BE2C (cell line): ENCODE results near the gene LTA4H.
A peak's percentile ranks its signal among the peaks of the same experiment; 100 is the strongest.

ENCODE experiments used
- DNase-seq: peaks from one replicate; pipeline ENCODE4 v3.0.0-alpha.2; 2020
- H3K27me3 ChIP-seq: fragments of 250-450 bp; sonication (Bioruptor Pico); 2 replicates; pipeline ENCODE4 v1.5.1; 2020; ENCODE audit warnings: mild to moderate bottlenecking
- H3K36me3 ChIP-seq: fragments of 250-450 bp; sonication (Bioruptor Pico); 2 replicates; pipeline ENCODE4 v1.5.1; 2020; ENCODE audit warnings: mild to moderate bottlenecking
- H3K4me1 ChIP-seq: fragments of 250-450 bp; sonication (Bioruptor Pico); 2 replicates; pipeline ENCODE4 v1.5.1; 2020
- H3K4me3 ChIP-seq: 2 replicates; pipeline ENCODE4 v1.5.1; 2011; ENCODE audit warnings: low read depth, low read length
- H3K9me3 ChIP-seq: fragments of 250-450 bp; sonication (Bioruptor Pico); 2 replicates; pipeline ENCODE4 v1.5.1; 2020
- TF ChIP-seq, protein P1 (sequence below): IDR thresholded peaks from 2 replicates; pipeline ENCODE4 v1.5.1; 2012; ENCODE audit warnings: mild to moderate bottlenecking, low read depth, low read length

LTA4H gene

DNA sequence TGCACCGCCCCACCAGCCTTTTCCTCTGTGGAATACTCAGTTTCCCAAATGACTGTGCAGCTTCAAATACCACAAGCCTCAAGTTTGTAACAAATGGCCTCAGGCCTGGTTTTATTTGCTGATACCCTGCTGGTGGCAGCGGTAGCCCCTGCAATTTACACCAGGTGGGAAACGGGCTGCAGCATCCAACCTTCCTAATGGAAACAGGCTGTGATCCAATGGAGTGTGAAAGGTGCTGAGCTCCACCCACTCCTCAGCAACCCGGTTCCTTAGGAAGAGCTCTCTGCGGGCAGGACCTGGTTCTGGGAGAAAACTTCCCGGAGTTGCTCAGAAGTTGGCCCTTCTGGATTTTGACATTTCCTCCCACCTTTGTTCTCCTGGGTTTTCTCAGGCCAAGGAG is 41.7 kb upstream of the LTA4H start:
- Histone ChIP-seq H3K27me3 (no peaks in the 10 kb centered on the region), H3K4me3 (no peak overlapping the region), H3K36me3 (no peaks in the 10 kb centered on the region), H3K9me3 (no peaks in the 10 kb centered on the region), H3K4me1 (no peaks in the 10 kb centered on the region)
- TF ChIP-seq, protein P1, sequence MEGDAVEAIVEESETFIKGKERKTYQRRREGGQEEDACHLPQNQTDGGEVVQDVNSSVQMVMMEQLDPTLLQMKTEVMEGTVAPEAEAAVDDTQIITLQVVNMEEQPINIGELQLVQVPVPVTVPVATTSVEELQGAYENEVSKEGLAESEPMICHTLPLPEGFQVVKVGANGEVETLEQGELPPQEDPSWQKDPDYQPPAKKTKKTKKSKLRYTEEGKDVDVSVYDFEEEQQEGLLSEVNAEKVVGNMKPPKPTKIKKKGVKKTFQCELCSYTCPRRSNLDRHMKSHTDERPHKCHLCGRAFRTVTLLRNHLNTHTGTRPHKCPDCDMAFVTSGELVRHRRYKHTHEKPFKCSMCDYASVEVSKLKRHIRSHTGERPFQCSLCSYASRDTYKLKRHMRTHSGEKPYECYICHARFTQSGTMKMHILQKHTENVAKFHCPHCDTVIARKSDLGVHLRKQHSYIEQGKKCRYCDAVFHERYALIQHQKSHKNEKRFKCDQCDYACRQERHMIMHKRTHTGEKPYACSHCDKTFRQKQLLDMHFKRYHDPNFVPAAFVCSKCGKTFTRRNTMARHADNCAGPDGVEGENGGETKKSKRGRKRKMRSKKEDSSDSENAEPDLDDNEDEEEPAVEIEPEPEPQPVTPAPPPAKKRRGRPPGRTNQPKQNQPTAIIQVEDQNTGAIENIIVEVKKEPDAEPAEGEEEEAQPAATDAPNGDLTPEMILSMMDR = no peak
- no peak for DNase-seq

DNA sequence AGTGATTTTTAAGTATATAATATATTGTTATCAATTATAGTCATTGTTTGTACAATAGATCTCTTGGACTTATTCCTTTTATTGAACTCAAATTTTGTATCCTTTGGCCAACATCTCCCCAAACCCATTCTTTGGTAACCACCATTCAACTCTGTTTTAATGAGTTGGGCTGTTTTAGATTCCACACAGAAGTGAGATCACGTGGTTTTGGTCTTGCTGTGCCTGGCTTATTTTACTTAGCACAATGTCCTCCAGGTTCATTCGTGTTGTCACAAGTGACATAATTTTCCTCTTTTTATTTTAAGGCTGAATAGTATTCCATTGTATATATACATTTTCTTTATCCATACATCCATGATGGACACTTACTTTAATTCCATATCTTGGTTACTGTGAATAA is 40.2 kb upstream of the LTA4H start:
- H3K36me3 ChIP-seq = no peaks in the 10 kb centered on the region
- H3K4me1 ChIP-seq = no peaks in the 10 kb centered on the region
- no peaks in the 10 kb centered on the region for H3K9me3 ChIP-seq
- H3K4me3 ChIP-seq = no peak overlapping the region
- TF ChIP-seq, protein P1 = no peak
- DNase-seq = no peak
- no peaks in the 10 kb centered on the region for H3K27me3 ChIP-seq

DNA sequence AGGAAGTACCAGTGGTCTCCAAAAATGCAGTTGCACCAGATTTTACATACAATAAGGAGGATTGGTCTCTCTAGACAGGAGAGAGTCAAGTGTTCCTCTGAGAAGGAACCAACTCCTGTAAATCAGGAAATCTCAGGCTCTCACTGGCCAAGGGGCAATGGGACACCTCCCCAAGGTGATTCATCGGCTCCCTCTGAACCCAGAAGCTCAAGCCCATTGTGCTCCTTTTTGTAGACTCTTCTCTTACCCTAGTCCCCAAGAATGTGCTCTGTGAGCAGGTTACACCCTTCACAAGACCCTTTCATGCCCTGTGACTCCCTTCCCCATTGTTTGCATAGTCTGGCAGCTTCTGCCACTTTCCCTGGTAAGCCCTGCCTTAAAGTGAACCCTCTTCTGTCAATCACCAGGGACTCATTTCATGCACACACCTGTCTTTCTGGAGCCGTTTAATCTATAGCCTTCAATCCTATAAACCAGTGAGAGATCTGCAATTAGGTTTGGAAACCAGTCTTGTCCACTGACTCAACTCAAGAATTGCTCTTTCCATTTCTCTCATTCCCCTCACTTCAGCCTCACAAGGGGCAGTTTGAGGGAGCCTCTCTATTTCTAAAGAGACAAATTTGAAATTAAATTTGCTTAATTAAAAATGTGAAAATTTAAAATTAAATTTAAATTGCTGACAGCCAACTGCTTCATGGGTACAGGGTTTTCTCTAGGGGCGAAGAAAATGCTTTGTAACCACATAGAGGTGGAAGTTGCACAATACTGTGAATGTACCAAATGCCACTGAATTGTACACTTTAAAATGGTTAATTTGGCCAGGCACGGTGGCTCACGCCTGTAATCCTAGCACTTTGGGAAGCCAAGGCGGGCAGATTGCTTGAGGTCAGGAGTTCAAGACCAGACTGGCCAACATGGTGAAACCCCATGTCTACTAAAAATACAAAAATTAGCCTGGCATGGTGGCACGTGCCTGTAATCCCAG is 38.3 kb upstream of the LTA4H start:
- Histone ChIP-seq H3K4me1 (no peaks in the 10 kb centered on the region), H3K27me3 (no peaks in the 10 kb centered on the region), H3K4me3 (no peak overlapping the region), H3K36me3 (no peaks in the 10 kb centered on the region), H3K9me3 (no peaks in the 10 kb centered on the region)
- TF ChIP-seq, protein P1 = no peak
- DNase-seq = no peak

DNA sequence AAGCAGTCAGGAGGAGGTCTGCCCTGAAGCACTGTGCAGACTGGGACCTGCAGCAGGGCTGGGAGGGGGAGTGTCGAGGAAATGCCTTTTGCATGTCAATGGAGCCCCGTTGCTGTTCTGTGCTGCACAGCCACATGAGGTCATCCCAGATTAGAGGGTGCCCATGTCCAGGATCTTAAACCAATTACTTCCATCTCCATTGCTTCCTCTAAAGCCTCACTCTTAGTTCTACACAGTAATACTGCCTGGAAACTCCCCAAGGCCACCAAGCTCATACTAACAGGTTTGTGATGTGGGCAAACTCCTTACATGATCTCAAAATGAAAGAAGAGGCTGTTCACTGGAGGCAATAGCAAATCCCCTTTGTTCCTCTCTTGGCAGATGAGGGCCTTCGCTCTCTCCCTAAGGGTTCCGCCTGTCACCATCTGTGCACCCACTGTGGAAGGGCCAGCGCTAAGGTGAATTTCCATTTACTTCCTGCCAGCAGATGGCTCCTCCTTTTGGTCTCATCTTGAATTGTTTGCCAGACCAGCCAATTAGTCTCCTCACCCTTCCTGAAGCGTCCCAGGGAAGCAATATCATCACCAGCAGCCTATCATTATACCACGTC is 35.4 kb upstream of the LTA4H start:
- TF ChIP-seq, protein P1 = peak; percentile 37; the same call in 1 of the 2 replicates
- Histone ChIP-seq H3K27me3 (no peaks in the 10 kb centered on the region), H3K4me1 (no peaks in the 10 kb centered on the region), H3K9me3 (no peaks in the 10 kb centered on the region), H3K4me3 (no peak overlapping the region), H3K36me3 (no peaks in the 10 kb centered on the region)
- peak; percentile 21 for DNase-seq

DNA sequence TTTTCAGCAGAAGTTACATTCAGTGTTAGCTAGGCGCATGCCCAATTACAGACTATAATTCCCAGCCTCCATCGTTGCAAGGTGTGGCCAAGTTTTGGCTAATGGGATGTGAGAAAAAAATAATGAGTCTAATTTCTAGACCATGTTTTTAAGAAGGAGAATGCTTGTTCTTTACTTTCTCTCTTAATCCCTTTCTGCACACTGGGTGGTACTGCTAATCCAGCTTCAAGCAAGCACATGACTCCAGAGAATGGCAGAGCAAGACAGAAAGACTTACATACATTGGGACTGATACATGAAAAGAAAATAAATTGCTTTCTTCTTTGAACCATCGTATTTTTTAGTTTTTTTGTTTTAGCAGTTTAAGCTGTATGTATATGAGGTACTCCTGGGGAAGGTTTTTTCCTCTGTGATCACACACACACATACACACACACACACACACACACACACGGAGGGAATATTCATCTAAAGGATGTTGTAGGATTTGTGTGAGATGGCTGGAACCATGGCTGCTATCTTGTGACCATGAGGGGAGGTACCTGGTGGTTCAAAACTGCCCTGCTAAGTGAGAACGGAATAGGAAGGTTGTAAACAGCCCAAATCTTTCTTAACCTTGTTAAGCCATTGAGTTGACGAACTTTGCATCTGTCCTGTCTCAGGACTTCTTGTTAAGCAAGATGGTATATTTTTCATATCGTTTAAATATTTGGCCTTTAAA is 34.3 kb upstream of the LTA4H start:
- no peak for DNase-seq
- Histone ChIP-seq H3K27me3 (no peaks in the 10 kb centered on the region), H3K9me3 (no peaks in the 10 kb centered on the region), H3K36me3 (no peaks in the 10 kb centered on the region), H3K4me3 (no peak overlapping the region), H3K4me1 (no peaks in the 10 kb centered on the region)
- TF ChIP-seq, protein P1 = no peak
